Stimulated activated naive CD8-positive, alpha-beta T cell treated with anti-CD3 and anti-CD28 coated beads, Interleukin-15, Interleukin-2, amounts not matched to agents 100 ng/mL and 50 ng/mL, for 24 hours (primary cell): Measurements from ENCODE around the gene KDM2B.
A peak's percentile ranks its signal among the peaks of the same experiment; 100 is the strongest.
"Not testable (repeated sequence)": the region's sequence is repeated elsewhere in the genome, so short reads cannot be mapped to it uniquely, and the experiment has no call there.

Source experiments
- H3K27ac Mint-ChIP-seq: one replicate; pipeline ENCODE4 v1.8.0; 2021; ENCODE audit warnings: mild to moderate bottlenecking, mixed read lengths
- H3K27me3 Mint-ChIP-seq: one replicate; pipeline ENCODE4 v1.8.0; 2021; ENCODE audit warnings: mixed read lengths
- H3K36me3 Mint-ChIP-seq: one replicate; pipeline ENCODE4 v1.8.0; 2021; ENCODE audit warnings: low read depth, mixed read lengths
- H3K4me1 Mint-ChIP-seq: one replicate; pipeline ENCODE4 v1.8.0; 2021; ENCODE audit warnings: low read depth, mixed read lengths
- H3K4me3 Mint-ChIP-seq: one replicate; pipeline ENCODE4 v1.8.0; 2021; ENCODE audit warnings: mild to moderate bottlenecking, mixed read lengths
- H3K9me3 Mint-ChIP-seq: one replicate; pipeline ENCODE4 v1.8.0; 2021; ENCODE audit warnings: mixed read lengths

Gene KDM2B

DNA sequence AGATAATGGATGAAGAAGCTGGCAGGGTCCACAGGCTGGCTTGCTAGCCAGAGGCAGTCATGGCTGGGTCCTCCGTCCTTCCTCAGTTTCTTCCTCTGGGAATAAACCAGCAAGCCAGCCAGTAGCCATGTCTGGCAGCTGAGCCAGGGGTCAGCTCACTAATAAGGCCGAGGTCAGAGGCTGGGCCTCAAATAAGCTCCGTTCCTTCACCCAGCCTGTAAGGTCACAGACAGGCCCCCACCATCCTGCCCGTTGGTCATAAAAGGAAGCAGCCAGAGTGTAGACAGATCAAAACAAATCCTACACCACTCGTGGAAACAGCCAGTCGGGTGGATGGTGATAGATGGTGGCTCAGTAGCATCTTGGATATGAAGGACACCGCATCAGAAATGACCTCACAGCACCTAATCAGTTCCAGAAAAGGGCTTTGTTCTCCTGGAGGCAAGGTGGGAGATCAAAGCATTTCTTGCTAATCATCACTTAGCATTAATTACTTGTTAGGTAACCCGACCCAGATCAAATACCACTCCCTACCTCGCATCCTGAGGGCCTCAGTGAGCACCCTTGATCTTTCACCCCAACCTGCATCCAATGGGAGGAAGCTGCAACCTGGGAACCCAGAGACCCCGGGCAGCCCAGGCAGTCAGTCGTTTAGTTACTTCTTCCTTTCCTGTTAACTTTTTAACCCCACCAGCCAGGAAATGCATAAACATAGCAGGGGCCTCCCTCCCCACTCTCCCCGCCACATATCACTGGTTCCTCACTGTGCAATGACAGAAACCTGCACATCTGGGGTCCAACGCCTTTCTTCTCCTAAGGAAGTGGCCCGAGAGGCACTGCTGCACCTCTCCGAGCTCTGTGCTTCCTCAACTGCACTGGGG, 90.2 kb downstream of the KDM2B start:
- Mint-ChIP-seq H3K4me1 (peaks cover 14% of the 10 kb centered on the region), H3K4me3 (no peak overlapping the region), H3K27ac (no peak overlapping the region), H3K9me3 (no peaks in the 10 kb centered on the region), H3K36me3 (peaks cover 4% of the 10 kb centered on the region), H3K27me3 (no peaks in the 10 kb centered on the region)

DNA sequence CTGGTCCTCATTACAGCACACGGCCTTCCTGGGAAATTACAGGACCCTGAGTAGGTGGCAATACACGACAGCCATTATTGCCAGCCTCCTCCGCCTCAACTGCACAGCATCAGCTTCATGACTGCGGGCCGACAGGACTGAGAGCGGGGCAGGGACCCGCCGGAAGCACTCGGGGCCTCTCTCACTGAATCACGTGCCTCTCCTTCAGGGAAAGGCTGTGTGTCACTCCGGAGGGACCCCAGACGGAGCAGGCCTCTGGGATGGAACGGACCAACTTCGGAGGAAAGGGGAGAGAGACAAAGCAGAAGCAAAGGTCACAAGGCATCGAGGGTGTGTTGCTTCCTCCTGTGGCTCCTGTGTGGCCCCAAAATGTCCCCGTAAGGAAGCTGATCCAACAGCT, 90.9 kb downstream of the KDM2B start:
- Mint-ChIP-seq H3K9me3 (no peaks in the 10 kb centered on the region), H3K27ac (no peak overlapping the region)

DNA sequence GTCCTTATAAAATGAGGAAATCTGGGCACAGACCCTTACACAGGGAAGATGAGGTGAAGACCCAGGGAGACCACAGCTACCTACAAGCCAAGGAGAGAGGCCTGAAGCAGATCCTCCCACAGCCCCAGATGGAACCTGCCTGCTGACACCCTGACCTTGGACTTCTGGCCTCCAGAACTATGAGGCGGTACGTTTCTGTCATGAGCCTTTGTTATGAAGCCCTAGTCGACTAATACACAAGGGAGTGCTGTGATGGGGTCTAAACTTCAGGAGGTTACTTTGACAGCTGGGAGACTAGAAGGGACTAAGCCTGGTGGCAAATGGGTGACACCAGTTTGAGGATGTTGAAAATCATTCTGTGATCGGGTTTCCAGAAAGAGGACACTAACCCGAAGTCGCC, 95.9 kb downstream of the KDM2B start:
- Mint-ChIP-seq H3K36me3 (no peaks in the 10 kb centered on the region), H3K27ac (no peak overlapping the region), H3K27me3 (no peaks in the 10 kb centered on the region), H3K9me3 (no peaks in the 10 kb centered on the region), H3K4me3 (no peak overlapping the region), H3K4me1 (no peaks in the 10 kb centered on the region)

More for the DNA sequence above, 90.9 kb downstream of the KDM2B start:
- H3K4me1 Mint-ChIP-seq: peaks cover 14% of the 10 kb centered on the region
- no peak overlapping the region for H3K4me3 Mint-ChIP-seq
- no peaks in the 10 kb centered on the region for H3K27me3 Mint-ChIP-seq
- peaks cover 4% of the 10 kb centered on the region for H3K36me3 Mint-ChIP-seq

DNA sequence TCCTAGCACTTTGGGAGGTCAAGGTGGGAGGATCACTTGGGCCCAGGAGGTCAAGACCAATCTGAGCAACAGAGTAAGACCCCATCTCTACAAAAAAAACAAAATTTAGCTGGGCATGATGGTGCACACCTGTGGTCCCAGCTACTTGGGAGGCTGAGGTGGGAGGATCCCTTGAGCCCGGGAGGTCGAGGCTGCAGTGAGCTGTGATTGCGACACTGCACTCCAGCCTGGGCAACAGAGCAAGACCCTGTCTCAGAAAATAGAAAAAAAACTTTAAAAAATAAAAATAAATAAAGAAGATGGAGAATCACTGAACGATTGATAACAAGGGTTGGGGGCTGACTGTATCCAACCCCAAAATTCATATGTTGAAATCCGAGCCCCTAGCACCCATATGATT, 96.3 kb downstream of the KDM2B start:
- H3K27me3 Mint-ChIP-seq, H3K27ac Mint-ChIP-seq, H3K9me3 Mint-ChIP-seq, H3K36me3 Mint-ChIP-seq, H3K4me1 Mint-ChIP-seq, H3K4me3 Mint-ChIP-seq: not testable (repeated sequence)

DNA sequence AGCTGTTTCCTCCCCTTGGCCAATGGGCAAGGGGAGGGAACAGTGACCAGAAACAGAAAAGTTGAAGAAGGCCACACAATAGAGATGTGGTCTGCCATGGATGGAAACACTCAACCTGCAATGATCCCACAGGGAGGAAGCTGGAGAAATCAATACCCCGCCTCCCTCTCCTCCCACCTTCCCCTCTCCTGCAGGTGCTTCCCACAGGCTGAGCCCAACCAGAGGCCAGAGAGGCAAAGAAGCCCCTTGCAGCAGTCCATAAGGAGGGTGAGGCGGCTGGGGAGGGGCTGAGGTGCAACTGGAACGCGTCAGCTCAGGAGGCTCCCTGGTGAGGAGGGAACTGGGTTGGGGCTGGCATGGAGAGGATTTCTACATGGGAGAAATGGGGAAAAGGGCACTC, 96.9 kb downstream of the KDM2B start:
- no peaks in the 10 kb centered on the region for H3K4me1 Mint-ChIP-seq
- no peak overlapping the region for H3K27ac Mint-ChIP-seq
- no peaks in the 10 kb centered on the region for H3K36me3 Mint-ChIP-seq
- H3K27me3 Mint-ChIP-seq: no peaks in the 10 kb centered on the region
- H3K4me3 Mint-ChIP-seq: no peak overlapping the region
- H3K9me3 Mint-ChIP-seq: no peaks in the 10 kb centered on the region

DNA sequence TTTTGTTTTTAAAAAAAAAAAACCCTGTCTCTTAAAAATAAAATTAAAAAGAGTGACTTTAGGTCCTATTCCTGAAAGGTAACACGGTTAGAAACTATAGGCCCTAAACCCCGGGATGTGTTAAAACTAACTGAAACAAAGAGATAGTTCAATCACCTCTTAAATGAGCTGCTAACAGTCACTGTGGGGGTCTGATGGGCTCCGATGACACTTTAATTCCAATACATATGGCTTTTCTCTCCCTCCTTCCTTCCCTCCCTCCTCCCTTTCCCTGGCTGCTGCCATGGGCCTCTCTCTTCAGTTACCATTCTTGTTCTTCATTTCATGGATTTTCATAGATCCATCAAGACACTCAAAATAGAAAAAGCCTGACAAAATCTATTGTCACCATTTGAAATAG, 104.3 kb downstream of the KDM2B start:
- no peaks in the 10 kb centered on the region for H3K9me3 Mint-ChIP-seq
- no peaks in the 10 kb centered on the region for H3K4me1 Mint-ChIP-seq
- no peak overlapping the region for H3K27ac Mint-ChIP-seq
- no peak overlapping the region for H3K4me3 Mint-ChIP-seq
- H3K36me3 Mint-ChIP-seq: no peaks in the 10 kb centered on the region
- H3K27me3 Mint-ChIP-seq: no peaks in the 10 kb centered on the region

DNA sequence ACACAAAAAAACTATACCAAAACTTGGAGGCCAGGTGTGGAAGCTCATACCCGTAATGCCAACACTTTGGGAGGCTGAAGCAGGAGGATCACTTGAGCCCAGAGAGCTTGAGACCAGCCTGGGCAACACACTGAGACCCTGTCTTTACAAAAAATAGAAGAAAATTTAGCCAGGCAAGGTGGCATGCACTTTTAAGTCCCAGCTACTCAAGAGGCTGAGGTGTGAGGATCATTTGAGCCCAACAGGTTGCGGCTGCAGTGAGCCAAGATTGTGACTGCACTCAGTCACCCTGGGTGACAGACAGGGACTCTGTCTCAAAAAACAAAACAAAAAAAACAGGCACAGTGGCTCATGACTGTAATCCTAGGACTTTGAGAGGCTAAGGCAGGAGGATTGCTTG, 105.5 kb downstream of the KDM2B start:
- Mint-ChIP-seq H3K27me3 (no peaks in the 10 kb centered on the region), H3K4me1 (no peaks in the 10 kb centered on the region), H3K9me3 (no peaks in the 10 kb centered on the region), H3K27ac (no peak overlapping the region), H3K36me3 (no peaks in the 10 kb centered on the region), H3K4me3 (no peak overlapping the region)

DNA sequence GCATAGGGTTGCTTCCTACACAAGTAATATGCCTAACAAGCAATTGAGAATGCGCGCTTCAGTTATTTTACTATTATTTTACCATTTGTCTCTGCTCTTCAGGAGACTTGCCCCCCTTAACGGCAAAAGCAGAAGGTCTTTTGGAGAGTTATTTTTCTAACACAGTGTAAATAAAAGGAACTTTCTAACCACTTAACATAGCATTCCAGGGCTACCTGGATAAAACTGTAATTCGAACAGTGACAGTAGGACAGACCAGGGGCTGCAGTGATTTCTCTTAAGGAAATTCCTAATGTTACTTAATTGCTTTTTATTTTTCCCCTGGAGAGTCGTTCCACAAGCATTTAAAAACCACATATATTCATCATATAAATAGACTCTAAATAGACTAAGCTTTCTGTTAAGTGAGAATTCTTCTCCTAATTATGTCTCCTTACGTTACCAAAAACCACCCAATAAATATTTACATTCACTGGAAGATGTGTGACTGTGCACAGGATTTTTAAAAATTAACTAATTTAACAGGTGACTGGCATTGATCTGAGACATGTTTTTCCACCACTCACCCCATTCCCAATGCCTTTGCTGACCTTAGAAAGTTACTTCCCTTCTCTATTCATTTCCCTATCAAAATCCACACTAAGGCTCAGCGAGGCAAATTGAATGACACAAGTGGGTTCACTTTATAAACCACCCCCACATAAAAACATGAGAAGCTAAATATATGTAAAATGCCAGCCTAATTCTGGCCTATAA, 108.5 kb downstream of the KDM2B start:
- Mint-ChIP-seq H3K36me3 (no peaks in the 10 kb centered on the region), H3K27ac (no peak overlapping the region), H3K4me3 (no peak overlapping the region), H3K27me3 (no peaks in the 10 kb centered on the region), H3K4me1 (peaks cover 8% of the 10 kb centered on the region), H3K9me3 (no peaks in the 10 kb centered on the region)

DNA sequence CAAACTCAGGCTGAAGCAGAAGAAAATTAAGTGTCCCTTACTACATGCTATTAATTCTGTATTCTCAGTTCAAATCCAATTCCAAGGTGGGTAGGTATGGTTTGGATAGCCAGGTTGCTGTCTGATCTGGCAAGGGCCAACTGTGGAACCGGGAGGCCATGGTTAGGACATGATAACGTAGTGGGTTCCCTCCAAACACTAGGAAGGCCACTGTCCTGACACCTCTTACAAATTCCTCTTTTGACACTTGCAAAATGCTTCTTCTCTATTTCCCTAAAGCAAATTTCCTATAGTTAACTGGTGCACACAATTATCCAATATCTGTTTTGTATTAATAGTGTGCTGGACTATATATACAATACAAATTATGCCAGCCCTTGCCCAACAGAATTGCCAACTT, 110.1 kb downstream of the KDM2B start:
- Mint-ChIP-seq H3K4me3 (no peak overlapping the region), H3K4me1 (peaks cover 13% of the 10 kb centered on the region), H3K9me3 (no peaks in the 10 kb centered on the region), H3K27ac (no peak overlapping the region), H3K27me3 (no peaks in the 10 kb centered on the region), H3K36me3 (peaks cover 5% of the 10 kb centered on the region)

DNA sequence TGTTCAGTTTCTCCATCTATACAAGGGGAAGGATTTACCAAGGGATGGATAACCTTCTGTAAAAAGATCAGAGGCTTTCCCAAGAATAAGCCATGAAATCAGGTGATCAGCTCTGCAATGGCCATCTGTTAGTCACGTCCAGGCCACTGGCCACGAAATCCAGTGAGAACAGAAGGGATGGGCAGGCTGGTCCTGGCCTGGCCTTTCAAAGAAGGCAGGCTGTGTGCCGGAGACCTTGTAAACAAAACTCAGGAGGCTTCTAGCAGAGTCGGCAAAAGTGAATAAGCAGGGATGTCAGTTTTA, 112.4 kb downstream of the KDM2B start:
- Mint-ChIP-seq H3K4me1 (peaks cover 31% of the 10 kb centered on the region), H3K4me3 (no peak overlapping the region), H3K27ac (no peak overlapping the region), H3K27me3 (no peaks in the 10 kb centered on the region), H3K36me3 (peaks cover 14% of the 10 kb centered on the region), H3K9me3 (no peaks in the 10 kb centered on the region)

DNA sequence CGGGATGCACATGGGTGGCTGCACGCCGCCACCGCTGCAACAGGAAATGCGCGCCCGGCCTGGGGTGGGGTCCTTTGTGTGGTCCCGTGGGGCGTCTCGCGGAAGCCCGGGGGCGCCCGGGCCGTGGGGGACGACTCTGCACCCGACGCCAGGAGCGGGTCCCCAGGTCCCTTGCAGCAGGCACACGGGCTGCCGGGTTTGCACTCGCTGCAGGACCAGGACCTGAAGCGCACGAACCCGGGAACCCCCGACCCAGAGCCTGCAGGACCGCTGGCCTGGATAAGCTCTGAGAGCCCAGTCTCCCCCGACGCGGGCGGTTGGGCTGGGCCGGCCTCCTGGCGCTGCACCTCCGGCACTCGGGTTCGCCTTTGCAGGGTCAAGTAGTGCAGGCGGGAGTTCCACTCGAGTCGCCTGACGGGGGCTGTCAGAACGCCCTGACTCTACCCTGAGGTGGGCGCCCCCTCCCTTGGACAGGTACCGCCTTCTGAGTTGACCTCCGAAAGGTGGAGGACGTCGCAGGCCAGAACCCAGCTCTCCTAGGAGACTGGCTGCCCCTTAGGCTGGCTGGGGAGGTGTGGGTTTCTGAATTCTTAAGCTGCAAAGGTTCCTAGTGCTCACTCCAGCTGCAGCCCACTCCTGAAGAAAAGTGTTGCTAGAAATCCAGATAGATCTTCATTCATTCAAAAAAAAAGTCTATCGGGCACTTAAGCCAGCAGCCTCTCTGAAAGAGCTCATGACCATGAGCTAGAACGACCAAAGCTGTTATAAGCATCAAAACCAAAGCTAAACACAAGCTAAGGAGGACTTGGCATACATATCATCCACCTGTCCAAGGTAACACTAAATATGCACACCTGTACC, 113.0 kb downstream of the KDM2B start:
- H3K27me3 Mint-ChIP-seq: no peaks in the 10 kb centered on the region
- H3K4me3 Mint-ChIP-seq: peak overlapping the region; percentile 49
- H3K36me3 Mint-ChIP-seq: peaks cover 14% of the 10 kb centered on the region
- H3K4me1 Mint-ChIP-seq: peaks cover 31% of the 10 kb centered on the region
- no peak overlapping the region for H3K27ac Mint-ChIP-seq
- no peaks in the 10 kb centered on the region for H3K9me3 Mint-ChIP-seq

DNA sequence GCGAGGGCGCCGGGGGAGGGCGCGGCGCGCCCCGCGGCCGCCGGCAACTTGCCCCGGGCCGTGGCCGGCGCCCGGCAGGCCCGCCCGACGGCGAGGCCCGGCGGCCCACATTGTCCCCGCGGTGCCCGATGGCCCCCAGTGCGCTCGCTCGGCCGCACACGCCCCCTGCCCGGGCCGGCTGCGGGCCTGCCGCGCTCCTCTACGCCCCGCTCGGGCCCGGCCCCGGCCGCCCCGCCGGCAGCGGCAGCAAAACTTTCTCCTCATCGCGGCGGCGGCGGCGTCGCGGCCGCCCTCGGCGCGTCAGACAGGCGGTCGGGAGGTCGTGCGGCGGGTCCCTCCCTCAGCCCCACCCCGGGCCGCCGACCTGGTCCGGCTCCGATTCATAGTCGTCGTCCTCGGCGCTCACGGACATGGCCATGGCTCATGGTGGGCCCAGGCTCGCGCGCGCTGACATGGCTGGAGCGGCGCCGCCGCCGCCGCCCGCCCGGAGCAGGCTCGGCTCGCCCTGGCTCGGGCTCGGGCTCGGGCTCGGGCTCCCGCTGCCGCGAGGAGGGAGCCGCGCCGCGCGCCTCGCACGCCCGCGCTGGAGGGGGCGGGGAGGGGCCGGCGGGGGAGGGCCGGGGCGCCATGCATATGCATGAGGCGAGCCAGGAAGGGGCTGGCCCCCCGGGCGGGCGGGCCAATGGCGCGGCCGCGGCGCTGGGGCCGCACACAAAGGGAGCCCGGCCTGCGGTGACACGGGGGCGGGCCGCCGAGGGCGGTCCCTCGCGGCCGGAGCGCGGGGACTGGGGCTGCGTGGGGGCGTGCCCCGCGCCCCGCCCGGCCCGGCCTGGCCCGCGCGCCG, 113.8 kb downstream of the KDM2B start:
- Mint-ChIP-seq H3K36me3 (peaks cover 14% of the 10 kb centered on the region), H3K4me3 (peak overlapping the region; percentile 51), H3K27ac (no peak overlapping the region), H3K9me3 (no peaks in the 10 kb centered on the region), H3K4me1 (peaks cover 33% of the 10 kb centered on the region), H3K27me3 (no peaks in the 10 kb centered on the region)

DNA sequence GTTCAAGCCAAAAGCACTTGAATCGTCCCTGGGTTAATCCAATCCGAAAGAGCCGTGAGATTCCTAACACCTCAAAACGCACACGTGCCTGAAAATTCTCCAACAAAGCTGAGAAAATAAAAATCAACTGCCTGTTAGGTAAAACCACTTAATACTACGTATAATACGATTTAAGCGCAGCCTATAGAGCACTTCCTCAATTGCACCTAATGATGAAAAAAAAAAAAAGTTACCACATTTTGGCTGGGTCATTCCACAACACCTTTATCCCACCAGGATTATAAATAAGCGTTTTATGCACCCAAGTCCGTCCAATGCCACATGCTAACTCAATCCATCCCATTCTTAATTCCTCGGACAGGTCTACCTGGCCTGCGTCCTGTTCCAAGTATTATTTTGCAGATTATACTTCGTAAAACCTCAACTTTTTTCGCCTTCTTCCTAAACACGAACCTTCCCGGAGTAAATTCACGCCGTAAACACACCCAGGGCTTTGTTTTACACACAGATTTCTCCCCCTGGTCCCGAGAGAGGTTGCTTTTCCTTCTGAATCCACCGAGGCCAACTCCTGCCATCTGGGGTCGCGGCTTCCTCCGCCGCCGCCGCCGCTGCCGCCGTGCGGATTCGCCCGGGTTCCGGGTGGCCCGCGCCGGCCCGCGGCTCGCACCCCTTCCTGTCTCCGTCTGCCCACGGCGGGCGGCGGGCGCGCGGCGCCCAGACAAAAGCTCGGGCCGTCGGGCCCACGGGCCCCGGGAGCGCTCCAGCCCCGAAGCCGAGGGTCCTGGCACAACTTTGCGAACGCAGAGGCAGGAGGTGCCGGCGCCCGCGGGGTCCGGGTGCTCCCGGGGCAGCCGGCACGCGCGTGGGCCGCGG, 114.7 kb downstream of the KDM2B start:
- Mint-ChIP-seq H3K4me1 (peaks cover 41% of the 10 kb centered on the region), H3K9me3 (no peaks in the 10 kb centered on the region), H3K27ac (peak overlapping the region; percentile 97), H3K4me3 (peak overlapping the region; percentile 97), H3K27me3 (no peaks in the 10 kb centered on the region), H3K36me3 (peaks cover 14% of the 10 kb centered on the region)
